Panc1 (cell line): ENCODE measurements around the gene SEH1L. TPM values are rescaled to one million over a fixed set of nuclear protein-coding genes. Genes with fewer than 3 reads are reported as not detected.

Experiments
- ATAC-seq: fragments of 200-7000 bp; cut with Tn5 transposase; 2 replicates; pipeline ENCODE4 v1.9.1; 2020; ENCODE audit warnings: mild to moderate bottlenecking, moderate library complexity
- BruUV-seq: library from RNA; stranded (reverse); fragments of 400-500 nt; replicated peaks from 2 replicates; lab custom pipeline; 2021; lab: Mats Ljungman, UMichigan
- CTCF ChIA-PET: fragments of 300-600 bp; sonication (Branson Sonifier 250); formaldehyde crosslinking; loops from one replicate; lab custom pipeline; 2022; ENCODE audit warnings: antibody characterized with exemption; lab: Charles Lee
- POLR2A ChIA-PET: fragments of 300-600 bp; sonication (Branson Sonifier 250); formaldehyde crosslinking; loops from one replicate; lab custom pipeline; 2022; ENCODE audit warnings: antibody characterized with exemption; lab: Charles Lee
- DNase-seq: peaks from one replicate; pipeline ENCODE4 v3.0.0-alpha.2; 2010; ENCODE audit warnings: low read depth, low spot score
- H3K27ac ChIP-seq: 2 replicates; pipeline ENCODE4 v1.5.1; 2011; ENCODE audit warnings: mild to moderate bottlenecking, low read length, inconsistent platforms
- H3K27me3 ChIP-seq: fragments of 200-500 bp; sonication (Bioruptor generic); 2 replicates; pipeline ENCODE4 v1.6.0; 2014; ENCODE audit warnings: low read length, inconsistent platforms; ENCODE audit not compliant: control insufficient read depth, insufficient read depth
- H3K36me3 ChIP-seq: fragments of 200-500 bp; sonication (Bioruptor generic); 2 replicates; pipeline ENCODE4 v1.5.1; 2014; ENCODE audit warnings: inconsistent platforms, mild to moderate bottlenecking, low read length, moderate library complexity; ENCODE audit not compliant: control insufficient read depth, insufficient read depth
- H3K4me1 ChIP-seq: 2 replicates; pipeline ENCODE4 v1.5.1; 2011; ENCODE audit warnings: inconsistent platforms, mild to moderate bottlenecking, low read length, moderate library complexity; ENCODE audit not compliant: control insufficient read depth, insufficient read depth
- H3K4me3 ChIP-seq, 2 experiments: 2 replicates each; pipeline ENCODE4 v1.5.1; 2011 to 2012; ENCODE audit warnings: low read depth in 2 of 2, low read length in 2 of 2, mild to moderate bottlenecking in 2 of 2, inconsistent platforms in 1 of 2, moderate library complexity in 1 of 2
- H3K9me3 ChIP-seq: fragments of 200-500 bp; sonication (Bioruptor generic); 2 replicates; pipeline ENCODE4 v1.5.1; 2014; ENCODE audit warnings: low read depth, mild to moderate bottlenecking, inconsistent platforms, low read length, moderate library complexity; ENCODE audit not compliant: control insufficient read depth, insufficient read depth
- POLR2AphosphoS5 ChIP-seq: IDR thresholded peaks from 2 replicates; pipeline ENCODE4 v1.6.1; 2012; ENCODE audit warnings: mild to moderate bottlenecking, low read depth, low read length, moderate library complexity
- SIN3A ChIP-seq: IDR thresholded peaks from 2 replicates; pipeline ENCODE4 v1.6.1; 2012; ENCODE audit warnings: low read depth, mild to moderate bottlenecking, low read length, moderate library complexity, borderline replicate concordance; ENCODE audit not compliant: insufficient read depth
- TCF7L2 ChIP-seq: IDR thresholded peaks from 2 replicates; pipeline ENCODE4 v1.6.1; 2011; ENCODE audit warnings: mild to moderate bottlenecking, low read depth, low read length, inconsistent platforms
- in situ Hi-C: cut with HindIII; loops from 2 replicates; pipeline ENCODE4 v1.10.0; 2016; ENCODE audit warnings: low sequenced_read_pairs, low pct_unique_long_range_greater_than_20kb
- intact Hi-C: fragments of 100-400 bp; cut with micrococcal nuclease; formaldehyde crosslinking; loops from one replicate; pipeline ENCODE4 v1.10.0; 2022; ENCODE audit not compliant: unreplicated experiment
- total RNA-seq: library from RNA; stranded (reverse); gene quantifications from one replicate; pipeline ENCODE4 v1.2.1, GENCODE V29; 2021; ENCODE audit not compliant: unreplicated experiment
- TF ChIP-seq, protein P1 (sequence below): fragments of 450-650 bp; IDR thresholded peaks from 2 replicates; pipeline ENCODE4 v1.5.1; 2017; ENCODE audit warnings: mild to moderate bottlenecking
- TF ChIP-seq, protein P2 (sequence below), 2 experiments: IDR thresholded peaks; 2 replicates each; pipeline ENCODE4 v1.6.1; 2011 to 2012; ENCODE audit warnings: low read depth in 2 of 2, control low read depth in 1 of 2, low read length in 1 of 2, mild to moderate bottlenecking in 1 of 2, moderate library complexity in 1 of 2; ENCODE audit not compliant: insufficient read depth in 1 of 2

The SEH1L gene
- total RNA-seq, 1 experiment from 2014 or later = 86.5 TPM

DNA sequence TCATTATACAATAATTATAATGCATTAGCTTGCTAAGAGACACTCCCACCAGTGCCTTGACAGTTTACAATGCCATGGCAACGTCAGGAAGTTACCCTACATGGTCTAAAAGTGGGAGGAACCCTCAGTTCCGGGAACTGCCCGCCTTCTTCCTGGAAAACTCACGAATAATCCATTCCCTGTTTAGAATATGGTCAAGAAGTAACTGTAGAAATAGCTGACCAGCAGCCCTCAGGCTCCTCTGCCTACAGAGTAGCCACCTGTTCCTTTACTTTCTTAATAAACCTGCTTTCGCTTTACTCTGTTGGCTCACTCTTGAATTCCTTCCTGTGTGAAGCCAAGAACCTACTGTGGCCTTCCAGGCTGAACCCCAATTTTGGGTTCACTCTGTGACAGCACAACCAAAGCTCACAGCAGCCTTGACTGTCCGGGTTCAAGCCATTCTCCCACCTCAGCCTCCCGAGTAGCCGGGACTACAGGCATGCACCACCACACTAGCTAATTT lies 43.7 kb upstream of the SEH1L start:
- no TSS peak for BruUV-seq
- CTCF ChIA-PET = interaction anchor here (0.6 kb wide), 1 partner anchor 40 kb away, joined by 6 read pairs; no protein-coding TSS in a partner anchor
- no peak for DNase-seq
- Histone ChIP-seq H3K36me3 (no peaks in the 10 kb centered on the region), H3K27ac (no peak overlapping the region), H3K9me3 (no peaks in the 10 kb centered on the region), H3K27me3 (no peaks in the 10 kb centered on the region; the same call in 1 of the 2 replicates), H3K4me1 (no peaks in the 10 kb centered on the region), H3K4me3 (no peak overlapping the region)
- POLR2A ChIA-PET = no interaction called here
- ATAC-seq = no peak
- TF ChIP-seq, protein P1, sequence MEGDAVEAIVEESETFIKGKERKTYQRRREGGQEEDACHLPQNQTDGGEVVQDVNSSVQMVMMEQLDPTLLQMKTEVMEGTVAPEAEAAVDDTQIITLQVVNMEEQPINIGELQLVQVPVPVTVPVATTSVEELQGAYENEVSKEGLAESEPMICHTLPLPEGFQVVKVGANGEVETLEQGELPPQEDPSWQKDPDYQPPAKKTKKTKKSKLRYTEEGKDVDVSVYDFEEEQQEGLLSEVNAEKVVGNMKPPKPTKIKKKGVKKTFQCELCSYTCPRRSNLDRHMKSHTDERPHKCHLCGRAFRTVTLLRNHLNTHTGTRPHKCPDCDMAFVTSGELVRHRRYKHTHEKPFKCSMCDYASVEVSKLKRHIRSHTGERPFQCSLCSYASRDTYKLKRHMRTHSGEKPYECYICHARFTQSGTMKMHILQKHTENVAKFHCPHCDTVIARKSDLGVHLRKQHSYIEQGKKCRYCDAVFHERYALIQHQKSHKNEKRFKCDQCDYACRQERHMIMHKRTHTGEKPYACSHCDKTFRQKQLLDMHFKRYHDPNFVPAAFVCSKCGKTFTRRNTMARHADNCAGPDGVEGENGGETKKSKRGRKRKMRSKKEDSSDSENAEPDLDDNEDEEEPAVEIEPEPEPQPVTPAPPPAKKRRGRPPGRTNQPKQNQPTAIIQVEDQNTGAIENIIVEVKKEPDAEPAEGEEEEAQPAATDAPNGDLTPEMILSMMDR = no peak
- TF ChIP-seq, protein P2, sequence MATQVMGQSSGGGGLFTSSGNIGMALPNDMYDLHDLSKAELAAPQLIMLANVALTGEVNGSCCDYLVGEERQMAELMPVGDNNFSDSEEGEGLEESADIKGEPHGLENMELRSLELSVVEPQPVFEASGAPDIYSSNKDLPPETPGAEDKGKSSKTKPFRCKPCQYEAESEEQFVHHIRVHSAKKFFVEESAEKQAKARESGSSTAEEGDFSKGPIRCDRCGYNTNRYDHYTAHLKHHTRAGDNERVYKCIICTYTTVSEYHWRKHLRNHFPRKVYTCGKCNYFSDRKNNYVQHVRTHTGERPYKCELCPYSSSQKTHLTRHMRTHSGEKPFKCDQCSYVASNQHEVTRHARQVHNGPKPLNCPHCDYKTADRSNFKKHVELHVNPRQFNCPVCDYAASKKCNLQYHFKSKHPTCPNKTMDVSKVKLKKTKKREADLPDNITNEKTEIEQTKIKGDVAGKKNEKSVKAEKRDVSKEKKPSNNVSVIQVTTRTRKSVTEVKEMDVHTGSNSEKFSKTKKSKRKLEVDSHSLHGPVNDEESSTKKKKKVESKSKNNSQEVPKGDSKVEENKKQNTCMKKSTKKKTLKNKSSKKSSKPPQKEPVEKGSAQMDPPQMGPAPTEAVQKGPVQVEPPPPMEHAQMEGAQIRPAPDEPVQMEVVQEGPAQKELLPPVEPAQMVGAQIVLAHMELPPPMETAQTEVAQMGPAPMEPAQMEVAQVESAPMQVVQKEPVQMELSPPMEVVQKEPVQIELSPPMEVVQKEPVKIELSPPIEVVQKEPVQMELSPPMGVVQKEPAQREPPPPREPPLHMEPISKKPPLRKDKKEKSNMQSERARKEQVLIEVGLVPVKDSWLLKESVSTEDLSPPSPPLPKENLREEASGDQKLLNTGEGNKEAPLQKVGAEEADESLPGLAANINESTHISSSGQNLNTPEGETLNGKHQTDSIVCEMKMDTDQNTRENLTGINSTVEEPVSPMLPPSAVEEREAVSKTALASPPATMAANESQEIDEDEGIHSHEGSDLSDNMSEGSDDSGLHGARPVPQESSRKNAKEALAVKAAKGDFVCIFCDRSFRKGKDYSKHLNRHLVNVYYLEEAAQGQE (IDR thresholded peaks at IDR 0.05; ENCODE audit: insufficient read depth in 1 of 2, low read depth in 2 of 2, low read length in 1 of 2) = no peak
- TF ChIP-seq POLR2AphosphoS5 (no peak), SIN3A (no peak), TCF7L2 (no peak)
- intact Hi-C loops (no loop called here), in situ Hi-C loops (no loop called here)

DNA sequence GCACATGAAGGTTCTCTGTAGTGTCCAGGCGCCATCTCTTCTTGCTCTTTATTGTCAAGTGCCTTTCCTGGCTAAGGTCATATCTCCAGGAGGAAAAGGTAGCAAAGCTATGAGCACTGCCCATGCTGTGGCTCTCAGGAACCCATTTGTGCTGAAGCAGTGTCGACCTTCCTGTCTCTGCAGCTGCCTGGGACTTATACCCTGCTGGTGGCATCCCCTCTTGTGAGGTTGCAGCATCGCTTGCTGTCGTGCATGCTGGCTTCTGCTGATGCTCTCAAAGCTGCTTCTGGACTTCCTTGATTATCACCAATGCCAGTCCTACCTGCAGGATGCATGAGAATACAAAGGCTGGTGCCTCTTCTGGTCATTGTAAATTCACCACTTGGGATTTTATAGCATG lies 41.7 kb upstream of the SEH1L start:
- DNase-seq (no peak), ATAC-seq (no peak)
- no TSS peak for BruUV-seq
- H3K27ac ChIP-seq = no peak overlapping the region
- H3K4me1 ChIP-seq = no peaks in the 10 kb centered on the region
- no peak overlapping the region for H3K4me3 ChIP-seq
- TF ChIP-seq TCF7L2 (no peak), SIN3A (no peak), POLR2AphosphoS5 (no peak)
- TF ChIP-seq, protein P1 = no peak
- no peaks in the 10 kb centered on the region; the same call in 1 of the 2 replicates for H3K27me3 ChIP-seq
- POLR2A ChIA-PET = no interaction called here
- H3K36me3 ChIP-seq = no peaks in the 10 kb centered on the region
- CTCF ChIA-PET = no interaction called here
- H3K9me3 ChIP-seq = no peaks in the 10 kb centered on the region
- in situ Hi-C loops = no loop called here
- intact Hi-C loops = no loop called here
